ENCODE data around the gene POLR2J2.
"Not testable (repeated sequence)": the region's sequence is repeated elsewhere in the genome, so short reads cannot be mapped to it uniquely, and the experiment has no call there.

The POLR2J2 gene

DNA sequence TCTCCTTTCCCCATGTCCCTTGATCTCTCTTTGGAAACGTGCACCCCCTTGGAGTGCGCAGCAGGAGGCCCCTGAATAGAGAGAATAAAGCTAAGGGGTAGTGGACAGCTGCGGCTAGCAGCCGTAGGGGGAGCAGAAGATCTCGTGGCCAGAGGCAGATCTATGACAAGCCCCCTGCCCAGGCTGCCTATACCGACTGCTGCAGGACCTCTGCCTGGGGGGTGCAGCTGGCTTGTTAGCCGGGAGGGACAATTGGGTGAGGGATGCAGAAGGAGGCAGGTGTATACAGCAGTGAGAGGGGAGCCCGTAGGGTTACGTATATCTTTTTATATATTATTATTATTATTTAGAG, 469 bp upstream of the POLR2J2 start:
- not testable (repeated sequence) for DNase-seq (ENCODE audit: low read depth in 2 of 2)

DNA sequence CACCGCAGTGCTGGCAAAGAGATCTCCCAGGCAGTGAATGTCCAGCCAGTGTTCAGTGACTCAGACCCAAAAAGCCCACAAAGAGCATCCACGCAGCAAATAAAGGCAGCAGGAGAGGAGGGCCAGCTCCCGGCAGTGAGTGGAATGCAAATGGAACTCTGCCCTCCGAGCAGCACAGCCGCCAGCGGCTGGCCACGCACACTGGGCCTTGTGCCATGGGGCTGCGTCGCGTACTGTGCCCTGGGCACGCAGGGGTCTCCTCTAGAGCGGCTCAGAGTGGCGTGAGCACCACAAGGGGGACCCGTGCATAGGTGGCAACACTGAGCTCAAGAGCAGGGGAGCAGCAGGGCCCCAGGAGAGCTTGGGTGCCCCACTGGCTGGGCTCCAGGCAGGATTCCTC, 3.9 kb downstream of the POLR2J2 start:
- DNase-seq (ENCODE audit: low read depth in 2 of 2): not testable (repeated sequence)

DNA sequence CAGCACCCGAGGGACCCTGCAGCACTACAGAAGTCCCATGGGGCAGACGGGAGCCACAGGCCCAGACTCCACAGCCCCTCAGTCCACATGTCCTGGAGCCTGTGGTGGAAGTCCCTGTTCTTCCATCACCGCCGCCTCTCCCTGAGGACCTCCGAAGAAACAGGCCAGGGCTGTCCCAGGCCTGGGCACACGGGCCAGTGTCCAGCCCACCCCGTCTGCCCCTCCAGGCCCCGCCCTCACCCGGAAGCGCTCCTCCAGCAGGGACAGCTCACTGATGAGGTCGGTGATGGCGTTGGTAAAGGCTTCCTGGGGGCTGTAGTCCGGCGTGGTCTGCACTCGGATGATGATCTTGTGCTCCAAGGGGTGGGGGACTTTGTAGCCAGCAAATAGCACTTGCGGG, 4.6 kb downstream of the POLR2J2 start:
- not testable (repeated sequence) for DNase-seq (ENCODE audit: low read depth in 2 of 2)

DNA sequence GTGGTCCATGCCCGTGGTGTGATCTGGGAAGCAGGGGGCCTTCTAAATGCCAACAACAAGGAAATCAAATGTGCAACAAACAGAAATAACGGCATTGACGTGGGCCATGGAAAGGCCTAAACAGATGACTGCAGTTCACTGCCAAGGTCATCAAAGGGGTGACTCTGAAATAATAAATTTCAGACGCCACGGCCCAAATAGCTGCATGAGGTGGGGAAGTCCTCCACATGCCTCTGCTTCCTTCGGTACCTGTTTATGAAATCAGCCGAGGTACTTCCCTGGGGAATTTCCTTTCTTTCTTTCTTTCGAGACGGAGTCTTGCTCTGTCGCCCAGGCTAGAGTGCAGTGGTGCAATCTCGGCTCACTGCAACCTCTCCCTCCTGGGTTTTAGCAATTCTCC, 6.7 kb downstream of the POLR2J2 start:
- DNase-seq (ENCODE audit: low read depth in 2 of 2): not testable (repeated sequence)

DNA sequence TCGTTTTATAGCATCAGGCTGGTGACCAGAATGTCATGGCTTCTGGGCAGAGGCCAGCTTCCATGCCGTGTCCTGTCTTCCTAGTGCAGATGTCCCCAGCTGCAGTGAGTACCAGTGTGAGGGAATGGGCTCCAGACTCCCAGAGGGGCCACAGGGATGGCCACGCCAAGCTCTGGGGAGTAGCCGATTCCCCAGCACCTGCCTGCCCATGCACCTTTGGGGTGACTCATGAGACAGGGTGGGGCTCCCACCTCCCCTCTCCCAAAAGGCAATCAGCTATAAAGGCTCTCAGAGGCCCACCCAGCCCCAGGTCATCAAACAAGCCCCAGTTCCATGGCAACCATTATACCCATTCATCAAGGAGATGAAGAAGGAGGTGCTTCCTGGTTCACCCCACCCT, 21.5 kb downstream of the POLR2J2 start, which contains the start of gene SPDYE2B:
Gene SPDYE2B, plus strand, starts transcription at position 396 of the 400 bp plus-strand sequence. CDS start 2,030 bp downstream, outside the sequence.
- not testable (repeated sequence) for DNase-seq (ENCODE audit: low read depth in 2 of 2)

DNA sequence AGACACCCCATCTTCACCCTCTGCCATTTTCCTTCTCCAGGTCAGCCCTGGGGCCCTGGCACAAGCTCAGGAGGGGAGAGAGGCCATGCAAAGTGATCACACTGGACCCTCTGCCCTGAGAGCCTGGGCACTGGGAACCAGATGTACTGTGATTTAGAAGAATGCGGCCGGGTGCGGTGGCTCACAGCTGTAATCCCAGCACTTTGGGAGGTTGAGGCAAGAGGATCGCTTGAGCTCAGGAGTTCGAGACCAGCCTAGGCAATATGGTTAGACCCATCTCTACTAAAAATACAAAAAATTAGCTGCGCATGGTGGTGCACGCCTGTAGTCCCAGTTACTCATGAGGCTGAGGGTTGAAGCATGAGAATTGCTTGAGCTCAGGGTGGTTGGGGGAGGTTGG, 23.6 kb downstream of the POLR2J2 start:
- not testable (repeated sequence) for DNase-seq (ENCODE audit: low read depth in 2 of 2)

DNA sequence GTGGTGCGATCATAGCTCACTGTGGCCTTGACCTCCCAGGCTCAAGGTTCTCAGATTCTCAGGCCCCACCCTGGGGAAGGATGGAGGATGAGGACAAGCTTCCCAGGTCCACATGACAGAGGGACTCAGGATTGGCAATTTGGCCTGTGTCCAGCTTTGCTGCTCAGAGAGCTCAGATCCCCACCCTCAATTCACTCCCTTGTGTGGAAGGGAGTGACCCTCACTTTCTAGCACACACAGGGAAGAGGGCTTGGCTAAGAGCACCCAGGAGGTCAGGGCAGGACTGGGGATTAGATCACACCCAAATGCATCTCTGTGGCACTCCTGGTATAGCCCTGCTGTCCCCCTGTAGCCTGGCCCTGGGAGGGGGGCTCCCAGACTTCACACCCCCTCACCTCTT, 28.1 kb downstream of the POLR2J2 start:
- not testable (repeated sequence) for DNase-seq (ENCODE audit: low read depth in 2 of 2)

DNA sequence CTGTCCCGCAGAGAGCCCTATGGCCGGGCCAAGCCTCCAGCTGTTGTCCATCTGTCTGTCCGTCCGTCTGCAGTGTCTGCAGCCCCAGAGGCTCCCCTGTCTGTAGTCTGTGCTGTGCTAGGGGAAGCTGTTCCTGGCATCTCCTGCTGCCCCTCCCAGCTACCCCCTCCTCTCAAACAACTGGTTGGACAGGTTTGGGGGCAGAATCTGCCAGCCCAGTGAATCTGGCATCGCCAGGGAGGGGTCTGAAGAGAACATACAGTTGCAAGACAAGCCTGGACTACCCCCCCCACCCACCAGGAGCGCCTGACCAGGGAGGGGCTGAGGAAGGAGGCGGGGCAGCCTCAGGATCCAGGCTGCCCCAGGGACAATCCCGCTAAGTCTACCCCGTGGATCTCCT, 28.8 kb downstream of the POLR2J2 start, which contains the start of gene UPK3BL1:
Gene UPK3BL1, minus strand, starts transcription at position 101 of the 400 bp plus-strand sequence. Its CDS starts 50 bp downstream, at position 51.
- DNase-seq (ENCODE audit: low read depth in 2 of 2): not testable (repeated sequence)

DNA sequence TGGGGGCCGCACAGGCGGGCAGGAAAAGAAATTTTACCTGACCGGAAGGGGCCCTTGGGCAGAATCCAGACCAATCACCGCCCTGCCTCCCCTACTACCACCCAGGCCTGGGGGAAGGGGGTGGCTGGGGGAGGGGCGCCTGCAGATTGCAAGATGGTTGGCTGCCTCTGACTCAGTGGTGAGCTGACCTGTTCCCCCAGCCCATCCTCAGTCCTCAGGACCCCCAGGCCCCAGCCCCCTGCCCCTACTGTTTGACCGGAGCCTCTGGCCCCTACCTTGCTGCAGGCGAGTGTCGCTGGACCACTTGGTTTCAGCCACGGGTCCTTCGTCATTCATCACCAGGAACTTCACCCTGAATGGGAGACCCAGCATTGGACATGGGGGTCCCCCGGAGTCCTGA, 32.6 kb downstream of the POLR2J2 start:
- not testable (repeated sequence) for DNase-seq (ENCODE audit: low read depth in 2 of 2)

DNA sequence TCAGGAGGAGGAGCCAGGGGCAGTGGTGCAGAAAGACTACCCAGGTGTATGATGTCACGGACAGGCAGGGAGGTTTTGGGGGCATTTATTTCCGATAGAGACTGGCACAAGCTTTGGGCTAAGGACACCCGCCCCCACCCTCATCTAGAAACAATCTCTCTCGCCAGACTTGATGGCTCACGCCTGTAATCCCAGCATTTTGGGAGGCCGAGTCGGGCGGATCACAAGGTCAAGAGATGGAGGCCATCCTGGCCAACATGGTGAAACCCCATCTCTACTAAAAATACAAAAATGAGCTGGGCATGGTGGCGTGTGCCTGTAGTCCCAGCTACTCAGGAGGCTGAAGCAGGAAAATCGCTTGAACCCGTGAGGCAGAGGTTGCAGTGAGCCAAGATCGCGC, 34.5 kb downstream of the POLR2J2 start:
- DNase-seq (ENCODE audit: low read depth in 2 of 2): not testable (repeated sequence)

DNA sequence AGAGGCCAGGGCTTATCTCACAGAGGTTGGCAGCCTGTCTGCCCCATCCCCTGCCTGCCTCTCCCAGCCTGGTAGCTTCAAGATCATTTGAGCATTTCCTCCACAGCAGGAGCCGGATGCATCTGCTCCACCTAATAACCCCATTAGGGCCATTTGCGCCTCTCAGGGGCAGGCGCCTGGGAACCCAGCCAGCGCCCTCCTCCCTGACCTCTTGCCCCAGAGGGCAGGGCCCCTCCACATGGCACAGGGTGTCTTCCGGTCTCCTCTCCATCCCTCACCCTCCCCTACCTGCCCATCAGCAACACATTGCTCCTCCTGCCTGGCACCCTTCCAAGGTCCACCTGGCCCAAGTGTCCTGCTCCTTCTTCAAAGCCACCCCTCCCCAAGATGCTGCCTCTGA, 36.1 kb downstream of the POLR2J2 start:
- DNase-seq (ENCODE audit: low read depth in 2 of 2): not testable (repeated sequence)

DNA sequence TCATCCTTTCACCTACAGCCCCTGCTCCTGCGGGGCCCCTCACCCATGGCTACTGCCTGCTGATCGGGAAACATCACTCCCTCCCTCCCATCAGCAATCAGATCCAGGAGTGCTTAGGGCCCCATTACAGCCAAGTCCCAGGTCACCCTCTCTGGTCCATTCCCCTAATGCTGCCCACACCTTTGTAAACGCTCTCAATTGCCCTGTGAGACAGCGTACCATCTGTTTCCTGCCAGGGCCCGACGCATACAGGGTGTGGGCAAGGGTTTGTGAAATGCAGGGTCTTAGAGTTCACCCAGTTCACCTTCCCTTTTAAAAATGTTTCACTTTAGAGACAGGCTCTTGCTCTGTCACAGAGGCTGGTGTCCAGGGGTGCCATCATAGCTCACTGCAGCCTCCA, 37.2 kb downstream of the POLR2J2 start:
- DNase-seq (ENCODE audit: low read depth in 2 of 2): not testable (repeated sequence)

DNA sequence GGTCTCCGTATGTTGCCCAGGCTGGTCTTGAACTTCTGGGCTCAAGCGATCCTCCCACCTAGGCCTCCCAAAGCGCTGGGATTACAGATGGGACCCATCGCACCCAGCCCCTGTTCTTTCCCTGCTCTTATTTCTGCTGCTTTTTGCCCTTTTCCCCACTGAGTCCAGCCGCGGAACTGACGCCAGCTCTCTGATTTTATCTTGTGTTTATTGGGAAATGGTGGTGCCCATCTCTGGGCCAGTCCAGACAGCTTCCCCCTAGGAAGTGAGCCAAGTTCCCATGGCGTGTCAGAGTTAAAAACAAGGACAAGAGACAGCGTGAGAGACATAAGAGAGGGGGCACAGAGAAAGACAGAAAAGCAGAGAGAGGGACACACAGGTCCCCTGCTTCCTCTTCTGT, 40.8 kb downstream of the POLR2J2 start:
- not testable (repeated sequence) for DNase-seq (ENCODE audit: low read depth in 2 of 2)

DNA sequence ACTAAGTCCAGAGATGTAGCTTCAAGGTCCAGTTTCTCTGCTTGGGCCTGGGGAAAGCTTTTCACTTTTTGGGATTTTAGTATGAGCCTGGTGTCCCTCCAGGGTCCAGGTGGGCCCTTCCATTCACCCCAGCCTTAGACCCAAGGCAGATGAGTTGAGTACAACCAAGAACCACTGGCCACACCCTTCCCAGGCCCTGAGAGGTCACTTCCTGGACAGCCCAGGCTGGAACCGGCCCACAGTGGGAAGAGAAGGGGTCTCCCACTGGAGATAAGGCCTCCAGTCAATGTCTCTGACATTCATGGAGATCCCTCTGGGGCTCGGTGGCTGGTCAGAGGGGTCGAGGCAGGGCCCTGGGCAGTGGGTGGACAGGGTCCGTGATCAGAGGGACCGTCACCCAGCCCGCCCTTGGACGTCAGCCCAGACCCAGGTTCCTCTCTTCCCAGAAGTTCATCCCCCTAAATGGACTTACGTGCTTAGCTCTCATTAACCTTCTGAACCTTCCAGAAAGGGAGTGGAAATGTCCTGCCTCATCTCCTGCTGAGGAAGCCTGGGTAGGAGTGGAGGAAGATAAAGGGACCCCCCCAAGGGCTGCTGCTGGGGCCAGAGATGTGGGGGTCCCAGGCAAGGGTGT, 44.1 kb downstream of the POLR2J2 start:
- not testable (repeated sequence) for DNase-seq (ENCODE audit: low read depth in 2 of 2)

DNA sequence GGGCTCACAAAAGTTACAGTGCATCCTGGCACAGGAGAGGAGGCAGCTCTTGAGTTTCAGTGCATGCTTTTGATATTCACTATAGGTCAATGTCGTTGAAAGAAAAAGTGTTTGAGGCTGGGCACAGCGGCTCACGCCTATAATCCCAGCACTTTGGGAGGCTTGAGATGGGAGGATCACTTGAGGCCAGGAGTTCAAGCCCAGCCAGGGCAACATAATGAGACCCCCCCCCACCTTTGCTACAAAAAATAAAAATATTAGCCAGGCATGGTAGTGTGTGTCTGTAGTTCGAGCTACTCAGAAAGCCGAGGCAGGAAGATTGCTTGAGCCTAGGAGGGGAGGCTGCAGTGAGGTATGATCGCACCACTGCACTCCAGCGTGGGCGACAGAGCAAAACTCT, 53.3 kb downstream of the POLR2J2 start:
- not testable (repeated sequence) for DNase-seq (ENCODE audit: low read depth in 2 of 2)

DNA sequence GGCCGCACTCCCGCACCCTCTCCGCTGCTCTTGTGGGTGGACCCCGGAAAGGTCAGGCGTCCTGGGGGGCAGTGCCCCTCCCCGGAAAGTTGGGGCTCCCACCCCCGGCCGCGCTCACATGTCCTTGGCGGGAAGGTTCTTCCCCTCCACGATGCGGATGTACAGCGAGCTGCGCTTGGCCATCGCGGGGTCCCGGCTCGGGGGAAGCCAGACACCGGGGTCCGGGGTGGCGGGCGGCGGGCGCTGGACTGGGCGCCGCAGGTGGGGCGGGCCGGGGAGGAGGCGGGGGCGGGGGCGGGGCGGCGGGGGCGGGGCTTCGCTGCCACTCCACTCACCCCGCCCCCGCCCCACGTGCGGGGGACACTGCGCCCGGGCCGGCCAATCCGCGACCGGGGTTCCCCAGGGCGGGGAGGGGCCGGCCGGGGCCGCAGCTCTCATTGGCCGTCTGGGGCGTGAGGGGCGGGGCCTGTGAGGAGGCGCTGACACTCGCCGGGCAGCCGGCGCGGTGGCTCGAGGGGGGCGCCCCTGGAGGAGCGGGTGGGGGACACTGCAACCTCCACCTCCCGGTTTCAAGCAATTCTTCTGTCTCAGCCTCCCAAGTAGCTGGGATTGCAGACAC, 54.8 kb downstream of the POLR2J2 start, which contains the start of gene RASA4:
Gene RASA4, minus strand, starts transcription at position 250 of the 619 bp plus-strand sequence. Its CDS starts 67 bp downstream, at position 183.
- DNase-seq (ENCODE audit: low read depth in 2 of 2): not testable (repeated sequence)

All from activated CD4-positive, alpha-beta T cell treated with anti-CD3 and anti-CD28 coated beads for 24 hours (primary cell).